Fibroblast of mammary gland (primary cell): Measurements from ENCODE around the gene C10orf90.
A peak's percentile ranks its signal among the peaks of the same experiment; 100 is the strongest.

Experiments
- DNase-seq: peaks from one replicate; pipeline ENCODE4 v3.0.0-alpha.2; 2010; ENCODE audit warnings: low read depth
- H3K4me3 ChIP-seq: 2 replicates; pipeline ENCODE4 v1.5.1; 2011; ENCODE audit warnings: low read depth, mild to moderate bottlenecking, low read length, moderate library complexity; ENCODE audit not compliant: control insufficient read depth
- CTCF ChIP-seq: conservative IDR thresholded peaks from 2 replicates; pipeline ENCODE4 v1.5.1; 2011; ENCODE audit warnings: low read depth, low read length, inconsistent platforms; ENCODE audit not compliant: control insufficient read depth, insufficient read depth

Gene C10orf90

GRCh38 chr10:126704649-126705048 lies 34.2 kb upstream of the C10orf90 start:
- TF ChIP-seq CTCF: no peak
- no peak for DNase-seq
- H3K4me3 ChIP-seq: no peak overlapping the region

- H3K4me3 ChIP-seq: no peak overlapping the region
- no peak for TF ChIP-seq CTCF
- peak; percentile 88 for DNase-seq
Measured at GRCh38 chr10:126702181-126702580, 31.7 kb upstream of the C10orf90 start.

- H3K4me3 ChIP-seq: no peak overlapping the region
- DNase-seq: no peak
- no peak for TF ChIP-seq CTCF
Measured at GRCh38 chr10:126701526-126701925, 31.0 kb upstream of the C10orf90 start.

- peak; percentile 8 for DNase-seq
- no peak for TF ChIP-seq CTCF
- H3K4me3 ChIP-seq: no peak overlapping the region
Measured at GRCh38 chr10:126696684-126697083, 26.2 kb upstream of the C10orf90 start.

GRCh38 chr10:126691456-126691855 lies 21.0 kb upstream of the C10orf90 start:
- TF ChIP-seq CTCF: no peak
- no peak for DNase-seq
- no peak overlapping the region for H3K4me3 ChIP-seq

GRCh38 chr10:126690534-126690933 lies 20.0 kb upstream of the C10orf90 start:
- TF ChIP-seq CTCF: no peak
- no peak for DNase-seq
- no peak overlapping the region for H3K4me3 ChIP-seq

GRCh38 chr10:126689461-126689994 lies 19.0 kb upstream of the C10orf90 start:
- no peak for TF ChIP-seq CTCF
- no peak overlapping the region for H3K4me3 ChIP-seq
- no peak for DNase-seq
